Right lobe of liver (tissue), 4 donors: ENCODE measurements around the gene LOXL4.

Source experiments
- CTCF ChIP-seq, 4 donors: fragments of 200-600 bp in 3 of 4; fragments of 450-650 bp in 1 of 4; IDR thresholded peaks; one replicate each; pipeline versions ENCODE4 v1.5.1 to v1.8.0; 2016 to 2022; ENCODE audit warnings: antibody characterized with exemption in 4 of 4, mild to moderate bottlenecking in 2 of 4
- POLR2A ChIP-seq: fragments of 450-650 bp; IDR thresholded peaks from one replicate; pipeline ENCODE4 v1.6.1; 2017; ENCODE audit warnings: antibody characterized with exemption, mild to moderate bottlenecking
- donor health status: DM: no; HTN: no; CAD: no.
- donor health status: DM: no; HTN: no; CAD: no.
- donor health status: DM: no; HTN: yes; CAD: no.

DNA sequence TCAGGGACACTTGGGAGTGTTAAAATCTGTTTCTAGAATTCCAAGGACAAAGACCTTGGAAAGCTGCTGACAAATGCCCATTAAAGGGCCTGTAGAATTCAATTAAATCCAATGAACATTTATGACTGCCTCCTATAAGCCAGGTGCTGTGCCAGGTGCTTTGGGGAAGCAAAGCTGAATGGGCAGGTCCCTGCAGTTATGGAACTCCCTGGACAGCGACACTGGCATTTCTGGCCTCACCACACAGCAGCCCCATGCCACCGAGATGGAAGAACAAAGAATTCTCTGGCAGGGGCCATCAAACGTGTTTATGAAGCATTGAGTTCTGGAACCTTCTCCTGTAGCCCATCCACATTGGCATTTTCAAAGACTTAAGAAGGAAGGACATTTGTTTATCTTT lies 45.6 kb upstream of the LOXL4 start:
- no peak for TF ChIP-seq CTCF (IDR thresholded peaks at IDR 0.05)
- no peak for TF ChIP-seq POLR2A
